Muscle layer of colon (tissue), 2 donors: ENCODE results near the gene PLCXD3.

Source experiments
- H3K27ac ChIP-seq: one replicate; pipeline ENCODE4 v1.7.0; 2013; ENCODE audit warnings: low read depth, mild to moderate bottlenecking, low read length, moderate library complexity
- H3K27me3 ChIP-seq, 2 donors: one replicate each; pipeline ENCODE4 v1.7.0; 2013; ENCODE audit warnings: low read length in 2 of 2, mild to moderate bottlenecking in 2 of 2; ENCODE audit not compliant: insufficient read depth in 2 of 2, control insufficient read depth in 1 of 2
- H3K36me3 ChIP-seq: one replicate; pipeline ENCODE4 v1.7.0; 2013; ENCODE audit warnings: mild to moderate bottlenecking, low read length; ENCODE audit not compliant: insufficient read depth
- H3K4me1 ChIP-seq: one replicate; pipeline ENCODE4 v1.7.0; 2013; ENCODE audit warnings: mild to moderate bottlenecking, low read length; ENCODE audit not compliant: insufficient read depth
- H3K4me3 ChIP-seq, 2 donors: one replicate each; pipeline ENCODE4 v1.7.0; 2013; ENCODE audit warnings: low read length in 2 of 2, low read depth in 1 of 2, mild to moderate bottlenecking in 1 of 2, moderate library complexity in 1 of 2
- H3K9ac ChIP-seq: one replicate; pipeline ENCODE4 v1.7.0; 2013; ENCODE audit warnings: low read length
- H3K9me3 ChIP-seq: one replicate; pipeline ENCODE4 v1.7.0; 2013; ENCODE audit warnings: mild to moderate bottlenecking, low read length
- donor health status: abdominal sarcoma.
- donor health status: Adenocarcinoma of cecum.

PLCXD3 gene

GRCh38 chr5:41410737-41411136 lies 99.7 kb downstream of the PLCXD3 start:
- H3K9me3 ChIP-seq = no peaks in the 10 kb centered on the region
- H3K27ac ChIP-seq = no peak overlapping the region
- no peak overlapping the region for H3K4me3 ChIP-seq
- no peak overlapping the region for H3K9ac ChIP-seq
- no peaks in the 10 kb centered on the region for H3K27me3 ChIP-seq
- H3K36me3 ChIP-seq = no peaks in the 10 kb centered on the region
- H3K4me1 ChIP-seq = no peaks in the 10 kb centered on the region

- no peak overlapping the region for H3K9ac ChIP-seq
- no peaks in the 10 kb centered on the region for H3K27me3 ChIP-seq
- no peaks in the 10 kb centered on the region for H3K4me1 ChIP-seq
- H3K27ac ChIP-seq = no peak overlapping the region
- H3K4me3 ChIP-seq = no peak overlapping the region
- H3K9me3 ChIP-seq = no peaks in the 10 kb centered on the region
- H3K36me3 ChIP-seq = no peaks in the 10 kb centered on the region
These were observed 100.1 kb downstream of the PLCXD3 start for GRCh38 chr5:41410307-41410706.

GRCh38 chr5:41408676-41409443 lies 101.5 kb downstream of the PLCXD3 start:
- no peaks in the 10 kb centered on the region for H3K27me3 ChIP-seq
- H3K4me1 ChIP-seq = no peaks in the 10 kb centered on the region
- no peaks in the 10 kb centered on the region for H3K9me3 ChIP-seq
- no peak overlapping the region for H3K9ac ChIP-seq
- H3K4me3 ChIP-seq = no peak overlapping the region
- H3K27ac ChIP-seq = no peak overlapping the region
- H3K36me3 ChIP-seq = no peaks in the 10 kb centered on the region

GRCh38 chr5:41406936-41407335 lies 103.5 kb downstream of the PLCXD3 start:
- Histone ChIP-seq H3K4me3 (no peak overlapping the region), H3K9ac (no peak overlapping the region), H3K27ac (no peak overlapping the region), H3K4me1 (no peaks in the 10 kb centered on the region), H3K36me3 (no peaks in the 10 kb centered on the region), H3K9me3 (no peaks in the 10 kb centered on the region), H3K27me3 (no peaks in the 10 kb centered on the region)

- H3K9ac ChIP-seq = no peak overlapping the region
- H3K9me3 ChIP-seq = no peaks in the 10 kb centered on the region
- no peak overlapping the region for H3K4me3 ChIP-seq
- H3K27ac ChIP-seq = no peak overlapping the region
- H3K27me3 ChIP-seq = no peaks in the 10 kb centered on the region
- no peaks in the 10 kb centered on the region for H3K4me1 ChIP-seq
- no peaks in the 10 kb centered on the region for H3K36me3 ChIP-seq
These were observed 104.0 kb downstream of the PLCXD3 start for GRCh38 chr5:41406424-41406823.

- no peaks in the 10 kb centered on the region for H3K4me1 ChIP-seq
- no peak overlapping the region for H3K4me3 ChIP-seq
- H3K9me3 ChIP-seq = no peaks in the 10 kb centered on the region
- no peak overlapping the region for H3K9ac ChIP-seq
- no peak overlapping the region for H3K27ac ChIP-seq
- no peaks in the 10 kb centered on the region for H3K36me3 ChIP-seq
- H3K27me3 ChIP-seq = no peaks in the 10 kb centered on the region
These were observed 105.6 kb downstream of the PLCXD3 start for GRCh38 chr5:41404757-41405156.

GRCh38 chr5:41403846-41404245 lies 106.6 kb downstream of the PLCXD3 start:
- H3K4me1 ChIP-seq = no peaks in the 10 kb centered on the region
- no peak overlapping the region for H3K27ac ChIP-seq
- no peaks in the 10 kb centered on the region for H3K9me3 ChIP-seq
- no peak overlapping the region for H3K4me3 ChIP-seq
- H3K27me3 ChIP-seq = no peaks in the 10 kb centered on the region
- no peak overlapping the region for H3K9ac ChIP-seq
- no peaks in the 10 kb centered on the region for H3K36me3 ChIP-seq

- no peak overlapping the region for H3K27ac ChIP-seq
- H3K4me3 ChIP-seq = no peak overlapping the region
- H3K27me3 ChIP-seq = no peaks in the 10 kb centered on the region
- no peaks in the 10 kb centered on the region for H3K9me3 ChIP-seq
- H3K9ac ChIP-seq = no peak overlapping the region
- H3K4me1 ChIP-seq = no peaks in the 10 kb centered on the region
- no peaks in the 10 kb centered on the region for H3K36me3 ChIP-seq
These were observed 107.6 kb downstream of the PLCXD3 start for GRCh38 chr5:41402845-41403244.

- H3K9ac ChIP-seq = no peak overlapping the region
- H3K4me3 ChIP-seq = no peak overlapping the region
- no peaks in the 10 kb centered on the region for H3K4me1 ChIP-seq
- H3K27ac ChIP-seq = no peak overlapping the region
- no peaks in the 10 kb centered on the region for H3K27me3 ChIP-seq
- no peaks in the 10 kb centered on the region for H3K9me3 ChIP-seq
- no peaks in the 10 kb centered on the region for H3K36me3 ChIP-seq
These were observed 110.6 kb downstream of the PLCXD3 start for GRCh38 chr5:41399839-41400238.

- Histone ChIP-seq H3K36me3 (no peaks in the 10 kb centered on the region), H3K4me1 (no peaks in the 10 kb centered on the region), H3K9ac (no peak overlapping the region), H3K9me3 (no peaks in the 10 kb centered on the region), H3K27me3 (no peaks in the 10 kb centered on the region), H3K4me3 (no peak overlapping the region), H3K27ac (no peak overlapping the region)
These were observed 118.4 kb downstream of the PLCXD3 start for GRCh38 chr5:41392016-41392415.

GRCh38 chr5:41374631-41375030 lies 135.8 kb downstream of the PLCXD3 start:
- H3K27ac ChIP-seq = no peak overlapping the region
- H3K36me3 ChIP-seq = no peaks in the 10 kb centered on the region
- no peak overlapping the region for H3K9ac ChIP-seq
- no peak overlapping the region for H3K4me3 ChIP-seq
- H3K4me1 ChIP-seq = no peaks in the 10 kb centered on the region
- no peaks in the 10 kb centered on the region for H3K27me3 ChIP-seq
- H3K9me3 ChIP-seq = no peaks in the 10 kb centered on the region

- H3K9ac ChIP-seq = no peak overlapping the region
- H3K27ac ChIP-seq = no peak overlapping the region
- no peak overlapping the region for H3K4me3 ChIP-seq
- H3K9me3 ChIP-seq = no peaks in the 10 kb centered on the region
- no peaks in the 10 kb centered on the region for H3K27me3 ChIP-seq
- no peaks in the 10 kb centered on the region for H3K4me1 ChIP-seq
- no peaks in the 10 kb centered on the region for H3K36me3 ChIP-seq
These were observed 137.2 kb downstream of the PLCXD3 start for GRCh38 chr5:41373230-41373629.
